Measurements from ENCODE around the gene PCBP3.

PCBP3 gene

DNA sequence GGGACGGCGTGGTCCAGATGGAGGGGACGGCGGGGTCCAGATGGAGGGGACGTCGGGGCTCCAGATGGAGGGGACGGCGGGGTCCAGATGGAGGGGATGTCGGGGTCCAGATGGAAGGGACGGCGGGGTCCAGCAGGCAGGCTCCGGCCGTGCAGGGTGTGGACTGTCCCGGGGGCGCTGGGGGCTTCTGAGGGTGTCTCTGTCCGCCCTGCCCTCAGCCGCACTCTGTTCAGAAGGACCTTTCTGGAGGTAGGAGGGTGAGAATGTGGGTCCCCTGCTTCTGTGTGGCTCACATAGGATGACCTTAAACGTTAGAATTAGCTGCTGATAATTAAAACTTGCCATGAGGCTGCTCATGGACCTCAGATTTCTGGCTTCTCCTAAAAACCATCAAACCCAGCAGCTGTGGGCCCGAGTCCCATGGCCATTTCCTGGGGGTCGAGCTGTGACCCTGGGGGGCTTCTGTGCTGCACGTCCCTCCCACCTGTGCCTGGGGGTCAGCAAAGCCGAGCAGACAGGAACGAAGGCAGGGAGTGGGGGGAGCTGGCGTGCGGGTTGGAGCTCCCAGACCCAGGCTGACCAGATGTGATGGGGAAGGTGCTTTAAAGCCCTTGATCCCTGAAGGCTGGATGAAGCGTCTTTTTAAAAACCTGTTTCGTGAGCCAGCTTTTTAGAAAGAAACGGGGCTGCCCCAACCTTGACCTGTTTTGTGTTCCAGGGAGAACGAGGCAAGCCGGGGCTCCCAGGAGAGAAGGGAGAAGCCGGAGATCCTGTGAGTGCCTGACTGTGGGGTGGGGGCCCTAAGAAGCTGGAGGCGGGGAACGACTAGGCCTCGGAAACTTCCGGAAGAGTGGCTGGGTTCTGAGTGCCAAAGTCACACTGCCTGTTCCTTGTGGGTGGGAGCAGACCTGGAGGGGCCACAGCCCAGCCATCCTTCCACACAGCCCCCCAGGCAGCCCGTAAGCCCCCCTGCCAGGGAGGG lies 345.1 kb downstream of the PCBP3 start:
- no peak for DNase-seq
- H3K36me3 ChIP-seq (ENCODE audit: control insufficient read depth in 4 of 4, insufficient read depth in 4 of 4, low read length in 3 of 4) = no peaks in the 10 kb centered on the region
- H3K27me3 ChIP-seq (replicated peaks in 2 of 5; ENCODE audit: control insufficient read depth in 4 of 5, insufficient read depth in 5 of 5, low read length in 4 of 5) = peaks cover 0 to 15% (median 2%) of the 10 kb centered on the region in 5 experiments
- H3K4me3 ChIP-seq (ENCODE audit: control insufficient read depth in 1 of 7, extremely low read depth in 1 of 7, insufficient read depth in 4 of 7, low read depth in 2 of 7, low read length in 6 of 7) = no peak overlapping the region
- H3K4me1 ChIP-seq (ENCODE audit: control extremely low read depth in 1 of 4, control insufficient read depth in 4 of 4, insufficient read depth in 4 of 4, low read length in 3 of 4) = peaks cover 0 to 2% (median 0%) of the 10 kb centered on the region in 4 experiments
- no peaks in the 10 kb centered on the region for H3K9me3 ChIP-seq (ENCODE audit: control extremely low read depth in 1 of 5, control insufficient read depth in 4 of 5, insufficient read depth in 2 of 5, low read depth in 1 of 5, low read length in 4 of 5)
- H3K27ac ChIP-seq (ENCODE audit: insufficient read depth in 1 of 2, low read depth in 1 of 2, low read length in 2 of 2, poor library complexity in 1 of 2, severe bottlenecking in 2 of 2) = no peak overlapping the region
- ChIA-PET POLR2A (no interaction called here), CTCF (no interaction called here)
- 91% methylated on average over 18 of the region's 36 CpGs for WGBS (ENCODE audit: insufficient coverage)

DNA sequence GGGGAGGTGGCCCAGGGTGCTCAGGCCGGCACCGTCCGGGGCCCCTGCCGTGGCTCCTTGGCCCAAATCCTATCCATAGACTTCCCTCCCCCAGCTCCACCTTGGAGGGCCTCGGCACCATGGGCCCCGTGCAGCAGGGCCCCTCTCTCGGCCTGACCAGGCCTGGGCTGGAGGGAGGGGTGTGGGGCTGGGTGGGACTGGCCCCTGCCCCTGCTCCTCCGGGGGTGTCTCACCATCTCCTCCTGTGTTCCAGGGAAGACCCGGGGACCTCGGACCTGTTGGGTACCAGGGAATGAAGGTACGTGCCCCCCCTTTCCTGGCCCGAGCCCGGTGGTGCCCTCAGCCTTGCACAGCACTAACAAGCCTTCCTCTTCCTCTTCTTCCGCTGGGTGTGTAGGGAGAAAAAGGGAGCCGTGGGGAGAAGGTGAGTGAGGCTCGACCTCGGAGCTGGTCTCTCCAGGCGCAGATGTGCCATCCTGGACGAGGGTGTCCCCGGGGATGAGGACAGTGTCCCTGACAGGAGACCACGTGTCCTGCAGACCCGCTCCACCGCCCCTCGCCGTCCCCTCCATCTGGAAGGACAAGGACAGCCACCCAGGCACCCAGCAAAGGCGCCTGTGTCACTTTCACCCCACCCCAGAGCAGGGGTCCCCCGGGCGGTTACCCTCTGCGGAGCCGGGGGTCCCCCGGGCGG lies 346.0 kb downstream of the PCBP3 start:
- Histone ChIP-seq H3K27me3 (replicated peaks in 2 of 5; ENCODE audit: control insufficient read depth in 4 of 5, insufficient read depth in 5 of 5, low read length in 4 of 5) (peaks cover 0 to 8% (median 2%) of the 10 kb centered on the region in 5 experiments), H3K36me3 (ENCODE audit: control insufficient read depth in 4 of 4, insufficient read depth in 4 of 4, low read length in 3 of 4) (no peaks in the 10 kb centered on the region), H3K9me3 (ENCODE audit: control extremely low read depth in 1 of 5, control insufficient read depth in 4 of 5, insufficient read depth in 2 of 5, low read depth in 1 of 5, low read length in 4 of 5) (no peaks in the 10 kb centered on the region), H3K4me3 (ENCODE audit: control insufficient read depth in 1 of 7, extremely low read depth in 1 of 7, insufficient read depth in 4 of 7, low read depth in 2 of 7, low read length in 6 of 7) (no peak overlapping the region), H3K27ac (ENCODE audit: insufficient read depth in 1 of 2, low read depth in 1 of 2, low read length in 2 of 2, poor library complexity in 1 of 2, severe bottlenecking in 2 of 2) (no peak overlapping the region), H3K4me1 (ENCODE audit: control extremely low read depth in 1 of 4, control insufficient read depth in 4 of 4, insufficient read depth in 4 of 4, low read length in 3 of 4) (peaks cover 0 to 2% (median 0%) of the 10 kb centered on the region in 4 experiments)
- POLR2A ChIA-PET = no interaction called here
- 93% methylated on average over 14 of the region's 32 CpGs for WGBS (ENCODE audit: insufficient coverage)
- CTCF ChIA-PET = no interaction called here
- no peak for DNase-seq

DNA sequence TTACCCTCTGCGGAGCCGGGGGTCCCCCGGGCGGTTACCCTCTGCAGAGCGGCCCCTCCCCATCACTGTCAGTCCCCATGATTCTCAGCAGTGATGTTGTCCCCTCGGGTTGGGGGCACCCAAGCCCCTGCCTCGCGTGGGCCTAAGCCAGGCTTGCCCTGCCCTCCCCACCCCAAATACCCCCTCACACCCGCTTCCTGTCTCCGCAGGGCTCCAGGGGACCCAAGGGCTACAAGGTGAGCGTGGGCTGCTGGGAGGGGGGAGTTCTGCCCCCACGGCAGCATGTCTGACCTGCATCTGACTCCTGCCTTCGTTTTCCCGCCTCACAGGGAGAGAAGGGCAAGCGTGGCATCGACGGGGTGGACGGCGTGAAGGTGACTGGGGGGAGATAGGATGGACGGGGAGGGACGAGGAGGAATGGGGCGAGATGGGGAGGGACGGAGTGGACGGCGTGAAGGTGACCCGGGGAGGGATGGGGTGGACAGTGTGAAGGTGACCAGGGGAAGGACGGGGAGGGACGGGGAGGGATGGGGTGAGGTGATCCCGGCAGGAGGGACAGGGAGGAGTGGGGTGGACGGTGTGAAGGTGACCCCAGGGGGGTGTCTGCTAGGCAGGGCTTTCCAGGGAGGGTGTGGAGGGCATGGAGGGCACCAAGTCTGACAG lies 346.7 kb downstream of the PCBP3 start:
- Histone ChIP-seq H3K36me3 (ENCODE audit: control insufficient read depth in 4 of 4, insufficient read depth in 4 of 4, low read length in 3 of 4) (no peaks in the 10 kb centered on the region), H3K27ac (ENCODE audit: insufficient read depth in 1 of 2, low read depth in 1 of 2, low read length in 2 of 2, poor library complexity in 1 of 2, severe bottlenecking in 2 of 2) (no peak overlapping the region), H3K4me1 (ENCODE audit: control extremely low read depth in 1 of 4, control insufficient read depth in 4 of 4, insufficient read depth in 4 of 4, low read length in 3 of 4) (peaks cover 0 to 2% (median 0%) of the 10 kb centered on the region in 4 experiments), H3K9me3 (ENCODE audit: control extremely low read depth in 1 of 5, control insufficient read depth in 4 of 5, insufficient read depth in 2 of 5, low read depth in 1 of 5, low read length in 4 of 5) (no peaks in the 10 kb centered on the region), H3K4me3 (ENCODE audit: control insufficient read depth in 1 of 7, extremely low read depth in 1 of 7, insufficient read depth in 4 of 7, low read depth in 2 of 7, low read length in 6 of 7) (no peak overlapping the region), H3K27me3 (replicated peaks in 2 of 5; ENCODE audit: control insufficient read depth in 4 of 5, insufficient read depth in 5 of 5, low read length in 4 of 5) (peaks cover 0 to 1% (median 0%) of the 10 kb centered on the region in 5 experiments)
- 92% methylated on average over 22 of the region's 30 CpGs for WGBS (ENCODE audit: insufficient coverage)
- no peak for DNase-seq
- CTCF ChIA-PET = no interaction called here
- POLR2A ChIA-PET = no interaction called here

DNA sequence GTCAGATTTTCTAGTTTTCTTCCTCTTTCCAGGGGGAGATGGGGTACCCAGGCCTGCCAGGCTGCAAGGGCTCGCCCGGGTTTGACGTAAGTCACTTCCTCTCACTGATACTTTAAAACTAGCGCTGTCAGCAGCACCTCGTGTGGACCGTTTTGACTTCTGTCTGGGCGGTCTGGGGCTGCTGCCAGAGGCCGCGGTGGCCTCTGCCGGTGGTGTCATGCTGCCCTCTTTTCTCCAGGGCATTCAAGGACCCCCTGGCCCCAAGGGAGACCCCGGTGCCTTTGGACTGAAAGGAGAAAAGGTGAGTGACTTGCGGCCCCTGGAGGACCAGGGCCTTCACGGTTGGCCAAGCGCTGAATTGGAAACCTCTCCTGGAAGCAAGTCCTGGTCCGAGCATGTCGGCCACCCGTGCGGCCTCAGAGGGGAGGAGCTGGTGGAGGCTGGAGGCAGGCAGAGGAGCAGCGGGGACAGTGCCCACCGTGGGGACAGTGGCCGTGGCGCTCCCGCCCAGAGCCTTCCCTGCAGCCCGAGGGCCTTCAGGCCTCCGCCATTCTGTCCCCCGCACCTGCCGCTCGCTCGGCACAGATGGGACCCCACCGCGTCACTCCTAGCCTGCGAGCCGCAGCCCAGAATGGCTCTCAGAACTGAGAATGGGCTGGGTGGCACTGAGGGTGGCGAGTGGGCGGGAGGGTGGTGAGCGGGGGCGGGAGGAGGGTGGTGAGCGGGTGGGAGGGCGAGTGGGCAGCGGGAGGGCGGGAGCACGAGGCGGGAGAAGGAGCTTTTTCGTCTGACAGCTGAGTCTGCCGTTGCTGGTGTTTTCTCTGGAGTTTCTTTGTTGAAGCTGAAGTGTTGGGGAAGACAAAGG lies 347.4 kb downstream of the PCBP3 start:
- Histone ChIP-seq H3K27ac (ENCODE audit: insufficient read depth in 1 of 2, low read depth in 1 of 2, low read length in 2 of 2, poor library complexity in 1 of 2, severe bottlenecking in 2 of 2) (no peak overlapping the region), H3K36me3 (ENCODE audit: control insufficient read depth in 4 of 4, insufficient read depth in 4 of 4, low read length in 3 of 4) (no peaks in the 10 kb centered on the region), H3K27me3 (replicated peaks in 2 of 5; ENCODE audit: control insufficient read depth in 4 of 5, insufficient read depth in 5 of 5, low read length in 4 of 5) (no peaks in the 10 kb centered on the region), H3K4me3 (ENCODE audit: control insufficient read depth in 1 of 7, extremely low read depth in 1 of 7, insufficient read depth in 4 of 7, low read depth in 2 of 7, low read length in 6 of 7) (no peak overlapping the region), H3K4me1 (ENCODE audit: control extremely low read depth in 1 of 4, control insufficient read depth in 4 of 4, insufficient read depth in 4 of 4, low read length in 3 of 4) (peaks cover 0 to 2% (median 0%) of the 10 kb centered on the region in 4 experiments), H3K9me3 (ENCODE audit: control extremely low read depth in 1 of 5, control insufficient read depth in 4 of 5, insufficient read depth in 2 of 5, low read depth in 1 of 5, low read length in 4 of 5) (no peaks in the 10 kb centered on the region)
- ChIA-PET CTCF (no interaction called here), POLR2A (no interaction called here)
- no peak for DNase-seq
- WGBS (ENCODE audit: insufficient coverage) = 80% methylated on average over 35 of the region's 45 CpGs

DNA sequence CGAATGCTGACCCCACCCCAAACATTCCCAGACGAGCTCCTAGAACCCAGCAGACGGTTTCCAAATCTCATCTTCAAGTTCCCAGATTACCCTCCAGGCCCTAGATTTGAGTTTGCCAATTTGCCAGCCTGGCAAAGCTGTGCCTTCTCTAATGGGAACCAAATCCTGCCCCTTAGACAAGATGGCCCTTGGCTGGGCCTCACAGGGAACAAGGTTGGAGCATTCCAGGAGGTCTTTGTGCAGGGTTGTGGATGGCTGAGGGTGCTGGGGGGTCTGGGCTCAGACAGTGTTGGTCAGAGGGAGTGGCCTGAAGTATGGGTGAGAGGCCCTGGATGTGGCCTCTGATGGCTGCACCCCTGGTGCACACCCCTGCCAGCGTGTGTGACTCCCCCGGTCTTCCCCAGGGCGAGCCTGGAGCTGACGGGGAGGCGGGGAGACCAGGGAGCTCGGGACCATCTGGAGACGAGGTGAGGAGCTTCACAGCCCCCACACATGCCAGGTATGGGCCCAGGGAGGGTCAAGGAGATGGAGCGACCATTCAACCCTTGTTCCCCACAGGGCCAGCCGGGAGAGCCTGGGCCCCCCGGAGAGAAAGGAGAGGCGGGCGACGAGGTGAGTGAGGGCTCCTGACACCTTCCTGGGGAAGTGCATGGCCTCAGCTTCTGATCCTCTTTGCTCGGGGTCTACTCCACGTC lies 348.2 kb downstream of the PCBP3 start:
- Histone ChIP-seq H3K36me3 (ENCODE audit: control insufficient read depth in 4 of 4, insufficient read depth in 4 of 4, low read length in 3 of 4) (no peaks in the 10 kb centered on the region), H3K27me3 (replicated peaks in 2 of 5; ENCODE audit: control insufficient read depth in 4 of 5, insufficient read depth in 5 of 5, low read length in 4 of 5) (no peaks in the 10 kb centered on the region), H3K27ac (ENCODE audit: insufficient read depth in 1 of 2, low read depth in 1 of 2, low read length in 2 of 2, poor library complexity in 1 of 2, severe bottlenecking in 2 of 2) (no peak overlapping the region), H3K4me3 (ENCODE audit: control insufficient read depth in 1 of 7, extremely low read depth in 1 of 7, insufficient read depth in 4 of 7, low read depth in 2 of 7, low read length in 6 of 7) (no peak overlapping the region), H3K9me3 (ENCODE audit: control extremely low read depth in 1 of 5, control insufficient read depth in 4 of 5, insufficient read depth in 2 of 5, low read depth in 1 of 5, low read length in 4 of 5) (no peaks in the 10 kb centered on the region), H3K4me1 (ENCODE audit: control extremely low read depth in 1 of 4, control insufficient read depth in 4 of 4, insufficient read depth in 4 of 4, low read length in 3 of 4) (peaks cover 0 to 2% (median 0%) of the 10 kb centered on the region in 4 experiments)
- DNase-seq = no peak
- ChIA-PET POLR2A (no interaction called here), CTCF (interaction anchor here (1.7 kb wide), 1 partner anchor 22 kb away, joined by 4 read pairs; no protein-coding TSS in a partner anchor)
- 97% methylated on average over 13 of the region's 18 CpGs for WGBS (ENCODE audit: insufficient coverage)

Data from common myeloid progenitor, CD34-positive (primary cell).